K562 (cell line): ENCODE results near the gene CLSTN2. TPM values are rescaled to one million over a fixed set of nuclear protein-coding genes. Genes with fewer than 3 reads are reported as not detected.

ENCODE experiments used
- ATAC-seq: fragments of 200-7000 bp; cut with Tn5 transposase; 3 replicates; pipeline ENCODE4 v1.9.1; 2020; ENCODE audit warnings: moderate library complexity
- BruUV-seq: library from RNA; stranded (reverse); fragments of 400-500 nt; replicated peaks from 2 replicates; lab custom pipeline; 2021; lab: Mats Ljungman, UMichigan
- CTCF ChIA-PET: fragments of 300-600 bp; formaldehyde crosslinking; extraction: SDS; loops from one replicate; lab custom pipeline; 2021; ENCODE audit warnings: low intra/inter-chr PET ratio; lab: Yijun Ruan, JAX
- POLR2A ChIA-PET: fragments of 300-600, 350-650 bp; sonication (Branson Sonifier 250); formaldehyde crosslinking; extraction: SDS; loops from one replicate; lab custom pipeline; 2021; ENCODE audit warnings: antibody characterized with exemption, inconsistent platforms; lab: Yijun Ruan, JAX
- DNase-seq, 4 experiments: peaks; one replicate each; pipeline versions ENCODE4 v3.0.0 to v3.0.0-alpha.2; 2011 to 2018; ENCODE audit warnings: low spot score in 3 of 4, mixed read lengths in 3 of 4; ENCODE audit errors: extremely low read depth in 1 of 4
- FAIRE-seq: peaks from 2 replicates; lab custom pipeline; 2011; peaks lifted over from hg19 to GRCh38; lab: Jason Lieb, UNC
- H2AFZ ChIP-seq: 2 replicates; pipeline ENCODE4 v1.6.0; 2011; ENCODE audit warnings: low read depth, low read length, control low read depth, inconsistent platforms
- H3K27ac ChIP-seq: fragments of 200-600 bp; 3 replicates; pipeline ENCODE4 v1.8.0; 2011; ENCODE audit warnings: low read depth, mild to moderate bottlenecking, control low read depth, inconsistent platforms, low read length, moderate library complexity, mixed read lengths; ENCODE audit errors: extremely low read depth
- H3K27me3 ChIP-seq, 2 experiments: fragments of 300-600 bp in 1 of 2; 2 replicates in 1 of 2; 3 replicates in 1 of 2; pipeline versions ENCODE4 v1.6.0 to v1.8.0; 2011; ENCODE audit warnings: inconsistent platforms in 2 of 2, low read length in 2 of 2, mild to moderate bottlenecking in 1 of 2, mixed read lengths in 1 of 2, moderate library complexity in 1 of 2; ENCODE audit not compliant: control insufficient read depth in 2 of 2, insufficient read depth in 2 of 2
- H3K36me3 ChIP-seq: fragments of 300-600 bp; 3 replicates; pipeline ENCODE4 v1.8.0; 2011; ENCODE audit warnings: mild to moderate bottlenecking, low read length, inconsistent platforms; ENCODE audit not compliant: control insufficient read depth, insufficient read depth
- H3K4me1 ChIP-seq, 2 experiments: fragments of 200-600 bp in 1 of 2; replicated peaks in 1 of 2; 2 replicates in 1 of 2; 3 replicates in 1 of 2; pipeline versions ENCODE4 v1.5.1 to v1.8.0; 2011; ENCODE audit warnings: inconsistent platforms in 2 of 2, low read length in 2 of 2, mild to moderate bottlenecking in 1 of 2, mixed read lengths in 1 of 2, moderate library complexity in 1 of 2; ENCODE audit not compliant: control insufficient read depth in 2 of 2, insufficient read depth in 2 of 2
- H3K4me2 ChIP-seq: 2 replicates; pipeline ENCODE4 v1.6.1; 2011; ENCODE audit warnings: low read length, control low read depth, inconsistent platforms, mixed read lengths; ENCODE audit not compliant: insufficient read depth
- H3K4me3 ChIP-seq: fragments of 200-600 bp; sonication (generic), shearing (Covaris generic); 2 replicates; pipeline ENCODE4 v1.5.1; 2016; ENCODE audit warnings: control low read depth, inconsistent platforms
- H3K79me2 ChIP-seq: fragments of 200-600 bp; 3 replicates; pipeline ENCODE4 v1.8.0; 2011; ENCODE audit warnings: low read length, inconsistent platforms; ENCODE audit not compliant: control insufficient read depth, insufficient read depth
- H3K9ac ChIP-seq, 2 experiments: 2 replicates each; pipeline versions ENCODE4 v1.6.0 to v1.6.1; 2011; ENCODE audit warnings: low read depth in 2 of 2, low read length in 2 of 2, control low read depth in 1 of 2, inconsistent platforms in 1 of 2, mild to moderate bottlenecking in 1 of 2, mixed read lengths in 1 of 2; ENCODE audit not compliant: insufficient read depth in 1 of 2
- H3K9me1 ChIP-seq: one replicate; pipeline ENCODE4 v1.6.0; 2011; ENCODE audit warnings: inconsistent platforms, mild to moderate bottlenecking, low read length, moderate library complexity; ENCODE audit not compliant: control insufficient read depth, insufficient read depth
- H3K9me3 ChIP-seq: replicated peaks from 2 replicates; pipeline ENCODE4 v1.5.1; 2011; ENCODE audit warnings: low read depth, low read length, inconsistent platforms; ENCODE audit not compliant: control insufficient read depth, insufficient read depth
- H4K20me1 ChIP-seq: replicated peaks from 2 replicates; pipeline ENCODE4 v1.6.1; 2011; ENCODE audit warnings: low read length, inconsistent platforms, mixed read lengths; ENCODE audit not compliant: control insufficient read depth, insufficient read depth
- ARID3B ChIP-seq: fragments of 250-450 bp; sonication (Bioruptor Pico); IDR thresholded peaks from 2 replicates; pipeline ENCODE4 v1.4.0; 2020; ENCODE audit warnings: borderline replicate concordance
- ESRRB ChIP-seq: fragments of 250-450 bp; sonication (Bioruptor Pico); IDR thresholded peaks from 2 replicates; pipeline ENCODE4 v1.5.0; 2020; ENCODE audit warnings: mild to moderate bottlenecking, moderate library complexity, borderline replicate concordance
- HEY1 ChIP-seq: fragments of 250-450 bp; sonication (Bioruptor Pico); IDR thresholded peaks from 2 replicates; pipeline ENCODE4 v1.5.0; 2020; ENCODE audit warnings: mild to moderate bottlenecking, moderate library complexity, borderline replicate concordance
- ILK ChIP-seq: fragments of 450-650 bp; IDR thresholded peaks from 2 replicates; pipeline ENCODE4 v1.6.1; 2016; ENCODE audit warnings: missing genetic modification characterization, low read depth, mild to moderate bottlenecking, missing compliant biosample characterization, moderate library complexity, borderline replicate concordance
- MCM5 ChIP-seq: fragments of 450-650 bp; IDR thresholded peaks from 2 replicates; pipeline ENCODE4 v1.6.1; 2016; ENCODE audit warnings: low read depth
- PHB ChIP-seq: fragments of 250-450 bp; sonication (Bioruptor Pico); IDR thresholded peaks from 2 replicates; pipeline ENCODE4 v1.5.0; 2021
- RBM39 ChIP-seq: fragments of 200-400 bp; formaldehyde crosslinking; optimal IDR thresholded peaks from 2 replicates; pipeline ENCODE3; 2018; ENCODE audit warnings: low read depth, low read length
- SMAD2 ChIP-seq: fragments of 150-350 bp; IDR thresholded peaks from 2 replicates; pipeline ENCODE4 v1.6.1; 2014; ENCODE audit warnings: low read depth, mild to moderate bottlenecking, low read length
- SOX6 ChIP-seq: fragments of 450-650 bp; IDR thresholded peaks from 2 replicates; pipeline ENCODE4 v1.6.1; 2014; ENCODE audit warnings: mild to moderate bottlenecking
- TAF15 ChIP-seq: fragments of 200-400 bp; formaldehyde crosslinking; IDR thresholded peaks from 2 replicates; pipeline ENCODE4 v1.6.1; 2017; ENCODE audit warnings: mild to moderate bottlenecking, low read depth, low read length, moderate library complexity
- THRAP3 ChIP-seq: fragments of 450-650 bp; IDR thresholded peaks from 2 replicates; pipeline ENCODE4 v1.6.1; 2016; ENCODE audit warnings: mild to moderate bottlenecking, inconsistent platforms, borderline replicate concordance
- ZNF174 ChIP-seq: fragments of 250-450 bp; sonication (Bioruptor Pico); IDR thresholded peaks from 2 replicates; pipeline ENCODE4 v1.4.0; 2020; ENCODE audit warnings: mild to moderate bottlenecking
- ZNF75A ChIP-seq: fragments of 450-650 bp; formaldehyde crosslinking; IDR thresholded peaks from 2 replicates; pipeline ENCODE4 v1.4.0; 2020; ENCODE audit warnings: mild to moderate bottlenecking
- WGBS: fragments of 100-300 bp; shearing (Covaris generic); methylation state at CpG from one replicate; pipeline ENCODE4 v1.1.6; 2016; ENCODE audit warnings: low coverage, mixed read lengths; ENCODE audit not compliant: insufficient coverage; ENCODE audit errors: missing lambda C conversion rate; 5-methylcytosine and 5-hydroxymethylcytosine counted together
- in situ Hi-C: fragments of 300-500 bp; cut with MboI; formaldehyde crosslinking; loops from 4 replicates; pipeline ENCODE4 v1.15.0; 2018; ENCODE audit warnings: inconsistent platforms, mixed read lengths
- intact Hi-C: fragments of 100-400 bp; cut with micrococcal nuclease; formaldehyde crosslinking; loops from 2 replicates; pipeline ENCODE4 v1.14.2; 2022
- polyA plus RNA-seq, 8 experiments: library from polyadenylated mRNA; depleted of rRNA in 4 of 8; stranded (reverse) in 5 of 8; unstranded in 3 of 8; fragments of >200 nt; fragmentation: Nextera tagmentation in 2 of 8; fragmentation: Illumina TruSeq in 1 of 8; extraction: Ambion mirVana in 2 of 8; extraction: Trizol in 1 of 8; gene quantifications; 2 replicates each; pipeline versions ENCODE4 v1.2.1 to v1.2.3, GENCODE V29; 2011 to 2014; ENCODE audit warnings: inconsistent platforms in 1 of 8, missing spikeins in 1 of 8
- total RNA-seq, 7 experiments: library from RNA; depleted of rRNA in 6 of 7; stranded (reverse); fragments of >200 nt in 6 of 7; fragmentation: Illumina TruSeq in 2 of 7; extraction: Trizol in 2 of 7; gene quantifications; 2 replicates each; pipeline versions ENCODE4 v1.2.1 to v1.2.3, GENCODE V29; 2011 to 2021; ENCODE audit warnings: low replicate concordance in 1 of 7
- TF ChIP-seq, protein P1 (sequence below): fragments of 450-650 bp; IDR thresholded peaks from 2 replicates; pipeline ENCODE4 v1.6.1; 2016; ENCODE audit warnings: low read depth, mild to moderate bottlenecking, moderate library complexity
- TF ChIP-seq, protein P2 (sequence below): fragments of 200-800 bp; sonication (Bioruptor generic); IDR thresholded peaks from 2 replicates; pipeline ENCODE4 v1.6.1; 2017; ENCODE audit warnings: missing genetic modification characterization, missing compliant biosample characterization

The CLSTN2 gene
- total and polyA plus RNA-seq, 9 of the 15 experiments (the other 6 are each of a cell fraction or from before 2014, with no cell fraction given), result 0.02 to 0.04 (median 0.04) TPM; not detected in 6

DNA sequence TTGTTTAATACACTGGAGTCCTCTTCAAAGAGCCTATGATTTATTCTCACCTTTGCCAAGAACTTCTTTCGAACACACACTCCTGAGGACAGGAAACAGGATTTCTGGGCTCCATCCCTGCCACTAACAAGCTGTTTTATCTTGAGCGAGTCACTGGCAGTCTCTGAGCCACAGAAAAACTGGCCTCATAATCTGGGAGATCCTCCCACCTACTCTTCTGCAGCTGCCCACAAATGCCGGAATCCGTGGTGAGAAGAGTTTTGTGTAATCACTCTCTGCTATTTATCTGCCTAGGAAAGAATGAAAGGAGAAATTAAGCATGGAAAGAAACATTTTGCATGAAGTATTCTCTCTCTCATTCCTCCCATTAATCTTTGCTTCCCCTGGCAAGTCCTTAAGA is 570.9 kb downstream of the CLSTN2 start:
- H3K36me3 ChIP-seq, result no peaks in the 10 kb centered on the region
- TF ChIP-seq SMAD2, result no peak
- TF ChIP-seq RBM39, result no peak
- no peak for TF ChIP-seq ZNF75A (CRISPR knock-in tag)
- TF ChIP-seq, all 486 proteins: peak for 0
- no peak overlapping the region for H3K9ac ChIP-seq
- CTCF ChIA-PET, result no interaction called here
- in situ Hi-C loops (no loop called here), intact Hi-C loops (no loop called here)
- BruUV-seq, result no TSS peak
- H4K20me1 ChIP-seq, result no peaks in the 10 kb centered on the region
- no peaks in the 10 kb centered on the region for H3K9me1 ChIP-seq
- no peak overlapping the region for H3K4me3 ChIP-seq
- no peaks in the 10 kb centered on the region for H3K4me1 ChIP-seq
- H3K27ac ChIP-seq, result no peak overlapping the region
- ATAC-seq (no peak), DNase-seq (no peak), FAIRE-seq (no peak)
- no peaks in the 10 kb centered on the region; a peak in 1 of 5 replicates for H3K27me3 ChIP-seq
- no peak overlapping the region for H3K4me2 ChIP-seq
- no peak overlapping the region for H2AFZ ChIP-seq
- H3K9me3 ChIP-seq, result no peaks in the 10 kb centered on the region
- POLR2A ChIA-PET, result no interaction called here
- 0% methylated on average over 4 of the region's 4 CpGs for WGBS
- H3K79me2 ChIP-seq, result no peaks in the 10 kb centered on the region

- BruUV-seq, result no TSS peak
- intact Hi-C loops, result no loop called here
- Histone ChIP-seq H3K9me3 (no peaks in the 10 kb centered on the region), H3K27me3 (no peaks in the 10 kb centered on the region), H3K36me3 (no peaks in the 10 kb centered on the region), H3K9ac (no peak overlapping the region), H3K4me1 (no peaks in the 10 kb centered on the region), H3K27ac (no peak overlapping the region), H4K20me1 (no peaks in the 10 kb centered on the region), H2AFZ (no peak overlapping the region), H3K4me3 (no peak overlapping the region), H3K4me2 (no peak overlapping the region), H3K79me2 (no peaks in the 10 kb centered on the region), H3K9me1 (no peaks in the 10 kb centered on the region)
- ATAC-seq, result no peak
- WGBS, result 0% methylated on average over 3 of the region's 3 CpGs
- in situ Hi-C loops, result no loop called here
- ChIA-PET CTCF (no interaction called here), POLR2A (no interaction called here)
- DNase-seq, result no peak
- FAIRE-seq, result no peak
- TF ChIP-seq ILK (tag) (no peak), TAF15 (no peak), SOX6 (no peak), ESRRB (CRISPR knock-in tag) (no peak), ZNF174 (CRISPR knock-in tag) (no peak), THRAP3 (no peak), ARID3B (CRISPR knock-in tag) (no peak), PHB (no peak), MCM5 (no peak), HEY1 (CRISPR knock-in tag) (no peak)
- TF ChIP-seq, protein P1, sequence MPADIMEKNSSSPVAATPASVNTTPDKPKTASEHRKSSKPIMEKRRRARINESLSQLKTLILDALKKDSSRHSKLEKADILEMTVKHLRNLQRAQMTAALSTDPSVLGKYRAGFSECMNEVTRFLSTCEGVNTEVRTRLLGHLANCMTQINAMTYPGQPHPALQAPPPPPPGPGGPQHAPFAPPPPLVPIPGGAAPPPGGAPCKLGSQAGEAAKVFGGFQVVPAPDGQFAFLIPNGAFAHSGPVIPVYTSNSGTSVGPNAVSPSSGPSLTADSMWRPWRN, result no peak
- TF ChIP-seq, protein P2, sequence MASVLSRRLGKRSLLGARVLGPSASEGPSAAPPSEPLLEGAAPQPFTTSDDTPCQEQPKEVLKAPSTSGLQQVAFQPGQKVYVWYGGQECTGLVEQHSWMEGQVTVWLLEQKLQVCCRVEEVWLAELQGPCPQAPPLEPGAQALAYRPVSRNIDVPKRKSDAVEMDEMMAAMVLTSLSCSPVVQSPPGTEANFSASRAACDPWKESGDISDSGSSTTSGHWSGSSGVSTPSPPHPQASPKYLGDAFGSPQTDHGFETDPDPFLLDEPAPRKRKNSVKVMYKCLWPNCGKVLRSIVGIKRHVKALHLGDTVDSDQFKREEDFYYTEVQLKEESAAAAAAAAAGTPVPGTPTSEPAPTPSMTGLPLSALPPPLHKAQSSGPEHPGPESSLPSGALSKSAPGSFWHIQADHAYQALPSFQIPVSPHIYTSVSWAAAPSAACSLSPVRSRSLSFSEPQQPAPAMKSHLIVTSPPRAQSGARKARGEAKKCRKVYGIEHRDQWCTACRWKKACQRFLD (CRISPR knock-in tag), result no peak
Observed at GRCh38 chr3:140508550-140508949, 573.6 kb downstream of the CLSTN2 start.
